ENCODE data around the gene RNU6-1.

The RNU6-1 gene

GRCh38 chr15:67815036-67815592, 24.7 kb downstream of the RNU6-1 start:
- Histone ChIP-seq H3K4me3 (replicated peaks; ENCODE audit: insufficient read depth, low read length) (no peak overlapping the region), H3K27ac (replicated peaks) (no peak overlapping the region), H3K27me3 (ENCODE audit: insufficient read depth, poor library complexity, severe bottlenecking) (peaks cover 6% of the 10 kb centered on the region)
- no peak for TF ChIP-seq REST (IDR thresholded peaks at IDR 0.05; ENCODE audit: insufficient replicate concordance, low read depth)
- TF ChIP-seq POLR2AphosphoS5 (IDR thresholded peaks at IDR 0.05; ENCODE audit: low read depth): no peak
- TF ChIP-seq SPI1 (IDR thresholded peaks at IDR 0.05; ENCODE audit: borderline replicate concordance, low read depth): no peak
- no peak for TF ChIP-seq CTCF (IDR thresholded peaks at IDR 0.05; ENCODE audit: insufficient read depth, low read length)
- TF ChIP-seq GABPA (IDR thresholded peaks at IDR 0.05; ENCODE audit: low read depth): no peak
- DNase-seq (ENCODE audit: low read depth in 1 of 2, low spot score in 1 of 2): no peak

GRCh38 chr15:67813104-67813634, 26.7 kb downstream of the RNU6-1 start:
- H3K27me3 ChIP-seq (ENCODE audit: insufficient read depth, poor library complexity, severe bottlenecking): no peaks in the 10 kb centered on the region
- DNase-seq (ENCODE audit: low read depth in 1 of 2, low spot score in 1 of 2): no peak
- TF ChIP-seq SPI1 (IDR thresholded peaks at IDR 0.05; ENCODE audit: borderline replicate concordance, low read depth) (no peak), REST (IDR thresholded peaks at IDR 0.05; ENCODE audit: insufficient replicate concordance, low read depth) (no peak), POLR2AphosphoS5 (IDR thresholded peaks at IDR 0.05; ENCODE audit: low read depth) (no peak), CTCF (IDR thresholded peaks at IDR 0.05; ENCODE audit: insufficient read depth, low read length) (no peak), GABPA (IDR thresholded peaks at IDR 0.05; ENCODE audit: low read depth) (no peak)
- no peak overlapping the region for H3K27ac ChIP-seq (replicated peaks)
- no peak overlapping the region for H3K4me3 ChIP-seq (replicated peaks; ENCODE audit: insufficient read depth, low read length)

- no peaks in the 10 kb centered on the region for H3K27me3 ChIP-seq (ENCODE audit: insufficient read depth, poor library complexity, severe bottlenecking)
- no peak for DNase-seq (ENCODE audit: low read depth in 1 of 2, low spot score in 1 of 2)
- H3K4me3 ChIP-seq (replicated peaks; ENCODE audit: insufficient read depth, low read length): no peak overlapping the region
- TF ChIP-seq REST (IDR thresholded peaks at IDR 0.05; ENCODE audit: insufficient replicate concordance, low read depth): no peak
- no peak for TF ChIP-seq GABPA (IDR thresholded peaks at IDR 0.05; ENCODE audit: low read depth)
- no peak for TF ChIP-seq POLR2AphosphoS5 (IDR thresholded peaks at IDR 0.05; ENCODE audit: low read depth)
- TF ChIP-seq SPI1 (IDR thresholded peaks at IDR 0.05; ENCODE audit: borderline replicate concordance, low read depth): no peak
- TF ChIP-seq CTCF (IDR thresholded peaks at IDR 0.05; ENCODE audit: insufficient read depth, low read length): no peak
- H3K27ac ChIP-seq (replicated peaks): no peak overlapping the region
Observed at GRCh38 chr15:67812241-67812644, 27.6 kb downstream of the RNU6-1 start.
